ENCODE measurements around the gene SSTR3. TPM values are rescaled to one million over a fixed set of nuclear protein-coding genes. Genes with fewer than 3 reads are reported as not detected.

The SSTR3 gene
- total RNA-seq, 1 donor from 2014 or later: not detected

GRCh38 chr22:37174964-37175363 lies 37.3 kb downstream of the SSTR3 start:
- Histone ChIP-seq H3K27me3 (ENCODE audit: insufficient read depth, low read length) (no peaks in the 10 kb centered on the region), H3K27ac (ENCODE audit: low read depth, low read length) (no peak overlapping the region), H3K4me3 (ENCODE audit: insufficient read depth, low read depth, low read length) (no peak overlapping the region), H3K36me3 (ENCODE audit: insufficient read depth, low read length) (no peaks in the 10 kb centered on the region), H3K79me2 (ENCODE audit: insufficient read depth, low read length) (no peaks in the 10 kb centered on the region), H2AFZ (ENCODE audit: low read depth, low read length) (no peak overlapping the region), H3K4me1 (ENCODE audit: insufficient read depth, low read length) (peaks cover 14% of the 10 kb centered on the region), H3K4me2 (ENCODE audit: low read length) (no peak overlapping the region), H3K9me3 (ENCODE audit: insufficient read depth, low read depth, low read length) (no peaks in the 10 kb centered on the region), H4K20me1 (ENCODE audit: insufficient read depth, low read length) (no peaks in the 10 kb centered on the region), H3K9ac (ENCODE audit: low read length) (no peak overlapping the region)
- DNase-seq (ENCODE audit: low read depth) (no peak), FAIRE-seq (no peak)
- Mint-ChIP-seq H3K4me1 (ENCODE audit: low read depth, unreplicated experiment) (peaks cover 12% of the 10 kb centered on the region), H3K4me3 (ENCODE audit: unreplicated experiment) (no peak overlapping the region), H3K9me3 (ENCODE audit: unreplicated experiment) (no peaks in the 10 kb centered on the region), H3K36me3 (ENCODE audit: low read depth, unreplicated experiment) (no peaks in the 10 kb centered on the region), H3K27me3 (ENCODE audit: low read depth, unreplicated experiment) (peaks cover 74% of the 10 kb centered on the region), H3K27ac (ENCODE audit: unreplicated experiment) (no peak overlapping the region)
- no peak for TF ChIP-seq CTCF (IDR thresholded peaks at IDR 0.05; ENCODE audit: insufficient read depth, low read depth, low read length)
- no peak for TF ChIP-seq EZH2 (IDR thresholded peaks at IDR 0.05; ENCODE audit: insufficient read depth, low read length)

- Histone ChIP-seq H3K4me2 (ENCODE audit: low read length) (no peak overlapping the region), H4K20me1 (ENCODE audit: insufficient read depth, low read length) (no peaks in the 10 kb centered on the region), H3K27ac (ENCODE audit: low read depth, low read length) (no peak overlapping the region), H3K36me3 (ENCODE audit: insufficient read depth, low read length) (no peaks in the 10 kb centered on the region), H2AFZ (ENCODE audit: low read depth, low read length) (no peak overlapping the region), H3K9ac (ENCODE audit: low read length) (no peak overlapping the region), H3K27me3 (ENCODE audit: insufficient read depth, low read length) (no peaks in the 10 kb centered on the region), H3K9me3 (ENCODE audit: insufficient read depth, low read depth, low read length) (no peaks in the 10 kb centered on the region), H3K79me2 (ENCODE audit: insufficient read depth, low read length) (no peaks in the 10 kb centered on the region), H3K4me3 (ENCODE audit: insufficient read depth, low read depth, low read length) (no peak overlapping the region), H3K4me1 (ENCODE audit: insufficient read depth, low read length) (peaks cover 14% of the 10 kb centered on the region)
- H3K4me3 Mint-ChIP-seq (ENCODE audit: unreplicated experiment): no peak overlapping the region
- peaks cover 12% of the 10 kb centered on the region for H3K4me1 Mint-ChIP-seq (ENCODE audit: low read depth, unreplicated experiment)
- peaks cover 75% of the 10 kb centered on the region for H3K27me3 Mint-ChIP-seq (ENCODE audit: low read depth, unreplicated experiment)
- no peak overlapping the region for H3K27ac Mint-ChIP-seq (ENCODE audit: unreplicated experiment)
- FAIRE-seq (no peak), DNase-seq (ENCODE audit: low read depth) (no peak)
- H3K9me3 Mint-ChIP-seq (ENCODE audit: unreplicated experiment): peaks cover 5% of the 10 kb centered on the region
- no peaks in the 10 kb centered on the region for H3K36me3 Mint-ChIP-seq (ENCODE audit: low read depth, unreplicated experiment)
- TF ChIP-seq CTCF (IDR thresholded peaks at IDR 0.05; ENCODE audit: insufficient read depth, low read depth, low read length) (no peak), EZH2 (IDR thresholded peaks at IDR 0.05; ENCODE audit: insufficient read depth, low read length) (no peak)
These were observed 38.6 kb downstream of the SSTR3 start for GRCh38 chr22:37173709-37174108.

GRCh38 chr22:37172266-37173245 lies 39.7 kb downstream of the SSTR3 start:
- no peak overlapping the region for H2AFZ ChIP-seq (ENCODE audit: low read depth, low read length)
- H3K27me3 ChIP-seq (ENCODE audit: insufficient read depth, low read length): no peaks in the 10 kb centered on the region
- no peak for DNase-seq (ENCODE audit: low read depth)
- no peaks in the 10 kb centered on the region for H3K9me3 ChIP-seq (ENCODE audit: insufficient read depth, low read depth, low read length)
- FAIRE-seq: no peak
- H3K4me1 ChIP-seq (ENCODE audit: insufficient read depth, low read length): peaks cover 14% of the 10 kb centered on the region
- H3K4me3 Mint-ChIP-seq (ENCODE audit: unreplicated experiment): no peak overlapping the region
- H3K27me3 Mint-ChIP-seq (ENCODE audit: low read depth, unreplicated experiment): peaks cover 76% of the 10 kb centered on the region
- no peaks in the 10 kb centered on the region for H4K20me1 ChIP-seq (ENCODE audit: insufficient read depth, low read length)
- H3K27ac Mint-ChIP-seq (ENCODE audit: unreplicated experiment): no peak overlapping the region
- no peak overlapping the region for H3K9ac ChIP-seq (ENCODE audit: low read length)
- H3K4me1 Mint-ChIP-seq (ENCODE audit: low read depth, unreplicated experiment): peaks cover 3% of the 10 kb centered on the region
- no peaks in the 10 kb centered on the region for H3K36me3 ChIP-seq (ENCODE audit: insufficient read depth, low read length)
- TF ChIP-seq CTCF (IDR thresholded peaks at IDR 0.05; ENCODE audit: insufficient read depth, low read depth, low read length) (no peak), EZH2 (IDR thresholded peaks at IDR 0.05; ENCODE audit: insufficient read depth, low read length) (no peak)
- no peaks in the 10 kb centered on the region for H3K36me3 Mint-ChIP-seq (ENCODE audit: low read depth, unreplicated experiment)
- no peak overlapping the region for H3K27ac ChIP-seq (ENCODE audit: low read depth, low read length)
- H3K79me2 ChIP-seq (ENCODE audit: insufficient read depth, low read length): no peaks in the 10 kb centered on the region
- no peak overlapping the region for H3K4me2 ChIP-seq (ENCODE audit: low read length)
- peaks cover 5% of the 10 kb centered on the region for H3K9me3 Mint-ChIP-seq (ENCODE audit: unreplicated experiment)
- no peak overlapping the region for H3K4me3 ChIP-seq (ENCODE audit: insufficient read depth, low read depth, low read length)
